ENCODE data around the gene CCDC85A. TPM values are rescaled to one million over a fixed set of nuclear protein-coding genes. Genes with fewer than 3 reads are reported as not detected.

CCDC85A gene
- total and polyA plus RNA-seq, 2 of the 8 experiments (the other 6 are each of a cell fraction or from before 2014, with no cell fraction given) = 0.20 TPM; not detected in 1

- TF ChIP-seq RNF2 (IDR thresholded peaks at IDR 0.05; ENCODE audit: borderline replicate concordance, low read depth, low read length, missing control alignments, poor library complexity, severe bottlenecking) = peak; percentile 67
- 0 out of 2 replicates have a peak, but pooled peaks have one; percentile 15 for TF ChIP-seq GABPA (IDR thresholded peaks at IDR 0.05; ENCODE audit: borderline replicate concordance, insufficient read depth, low read length)
- TF ChIP-seq SIRT6 (IDR thresholded peaks at IDR 0.05; ENCODE audit: low read length) = no peak
These were observed 1.8 kb downstream of the CCDC85A start (continued) for GRCh38 chr2:56185582-56186046.

Data from H1 (cell line).